Effector CD4-positive, alpha-beta T cell (primary cell): ENCODE data around the gene DOP1A.

ENCODE experiments used
- DNase-seq: peaks from one replicate; pipeline ENCODE4 v3.0.0-alpha.2; 2020
- total RNA-seq: gene quantifications from one replicate; lab custom pipeline; 2026; lab: John Stamatoyannopoulos, UW

Gene DOP1A
- total RNA-seq: 69.6 reads per million, percentile 75 among the genes with 10 or more reads in this experiment

GRCh38 chr6:83067448-83068439 is at the start of gene DOP1A:
Gene DOP1A (plus strand): TSS chr6:83067671. CDS start chr6:83096978, 29,307 bp downstream.
- peak; percentile 96 for DNase-seq

GRCh38 chr6:83019741-83020140 is 47.7 kb upstream of the DOP1A start:
- no peak for DNase-seq

- no peak for DNase-seq
Observed at GRCh38 chr6:83031689-83032088, 35.8 kb upstream of the DOP1A start.

- DNase-seq: no peak
Observed at GRCh38 chr6:83038246-83038645, 29.2 kb upstream of the DOP1A start.

DNA sequence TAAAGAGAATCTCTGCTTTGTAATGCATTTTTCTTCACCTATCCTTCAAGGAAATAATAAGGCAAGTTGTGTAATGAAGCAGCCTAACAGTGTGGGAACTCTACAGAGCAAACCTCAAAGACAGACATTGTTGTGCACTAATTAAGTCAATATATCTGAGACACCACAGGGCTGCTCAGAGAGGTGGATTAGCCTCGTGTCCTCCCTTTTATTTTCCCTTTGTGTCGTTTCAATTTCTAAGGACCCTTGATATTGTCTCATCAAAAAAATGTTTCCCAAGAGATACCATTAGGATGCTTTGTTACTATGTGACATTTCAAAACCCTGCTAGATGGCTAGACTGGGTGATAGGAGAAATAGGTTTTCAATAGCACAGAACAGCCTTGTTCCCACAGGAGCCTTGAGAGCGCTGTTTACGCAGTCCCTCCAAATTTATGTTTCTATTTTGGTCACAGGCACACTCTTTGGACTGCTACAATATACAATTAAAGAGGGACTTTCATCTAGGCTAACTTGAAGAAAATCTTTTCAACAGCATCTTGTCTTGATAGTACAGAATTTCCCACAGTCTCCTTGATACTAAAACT is 24.9 kb upstream of the DOP1A start:
- DNase-seq: no peak

DNA sequence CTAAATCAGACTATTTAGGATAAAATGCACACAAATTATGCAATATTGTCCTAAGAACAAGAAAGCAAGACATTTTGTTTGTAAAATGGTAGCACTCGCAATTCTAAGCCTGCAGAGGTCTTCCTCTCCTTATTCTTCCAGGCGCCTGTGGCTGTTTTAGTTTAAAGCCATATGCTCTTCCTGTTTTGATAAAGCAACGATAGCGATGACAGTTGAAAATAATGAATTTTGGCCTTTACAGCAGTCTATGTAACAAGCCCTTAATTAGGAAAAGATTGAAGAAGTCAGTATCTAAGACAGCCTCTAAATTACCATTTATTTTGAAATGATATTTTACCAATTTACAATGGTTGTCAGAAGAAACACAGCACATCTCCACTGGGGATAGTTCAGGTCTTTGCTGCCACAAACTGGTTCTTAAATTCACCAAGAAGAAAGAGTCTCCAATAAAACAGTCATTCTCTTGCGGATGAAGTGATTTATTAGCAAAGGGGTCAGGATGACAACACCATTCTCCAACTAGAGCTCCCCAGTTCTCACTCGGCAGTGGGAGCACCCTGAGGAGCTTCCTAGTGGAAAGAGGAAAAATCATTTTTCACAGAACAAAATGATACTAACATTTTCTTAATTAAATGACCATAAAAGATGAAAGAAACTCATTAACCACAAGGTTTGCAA is 23.2 kb upstream of the DOP1A start:
- no peak for DNase-seq

DNA sequence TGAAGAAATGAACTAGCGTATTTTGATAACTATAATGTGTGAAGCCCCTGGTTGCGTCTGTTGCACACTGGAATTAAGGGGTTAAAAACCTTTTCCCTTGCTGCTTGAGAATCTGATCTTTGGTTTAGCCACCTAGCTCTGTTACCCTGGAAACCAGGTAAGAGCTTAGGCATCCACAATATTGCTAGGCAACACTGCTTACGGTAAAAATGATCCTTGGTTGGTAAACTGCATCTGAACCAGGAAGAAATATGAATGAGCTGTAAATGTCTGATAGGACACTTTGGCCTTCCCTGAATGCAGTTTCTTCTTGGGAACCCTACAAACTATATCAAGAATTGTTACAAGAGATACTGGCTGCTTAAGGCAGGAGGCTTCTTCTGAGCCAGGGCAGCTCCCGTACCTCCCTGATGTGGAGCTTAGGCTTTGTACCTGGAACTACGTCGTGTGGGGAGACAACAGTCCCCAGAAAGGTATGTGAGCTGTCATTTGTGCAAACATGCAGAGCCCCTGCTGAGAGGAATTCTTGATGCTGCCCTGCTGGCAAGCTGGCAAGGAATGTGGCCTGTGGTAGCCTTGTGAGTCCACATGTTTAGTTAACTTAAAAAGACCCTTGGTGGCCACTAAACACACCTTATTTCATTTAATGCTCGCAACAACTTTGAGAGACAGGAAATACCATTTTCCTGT is 20.3 kb upstream of the DOP1A start:
- DNase-seq: no peak

- no peak for DNase-seq
Observed at GRCh38 chr6:83051377-83052172, 15.9 kb upstream of the DOP1A start.

GRCh38 chr6:83053678-83054077 is 13.8 kb upstream of the DOP1A start:
- DNase-seq: no peak

DNA sequence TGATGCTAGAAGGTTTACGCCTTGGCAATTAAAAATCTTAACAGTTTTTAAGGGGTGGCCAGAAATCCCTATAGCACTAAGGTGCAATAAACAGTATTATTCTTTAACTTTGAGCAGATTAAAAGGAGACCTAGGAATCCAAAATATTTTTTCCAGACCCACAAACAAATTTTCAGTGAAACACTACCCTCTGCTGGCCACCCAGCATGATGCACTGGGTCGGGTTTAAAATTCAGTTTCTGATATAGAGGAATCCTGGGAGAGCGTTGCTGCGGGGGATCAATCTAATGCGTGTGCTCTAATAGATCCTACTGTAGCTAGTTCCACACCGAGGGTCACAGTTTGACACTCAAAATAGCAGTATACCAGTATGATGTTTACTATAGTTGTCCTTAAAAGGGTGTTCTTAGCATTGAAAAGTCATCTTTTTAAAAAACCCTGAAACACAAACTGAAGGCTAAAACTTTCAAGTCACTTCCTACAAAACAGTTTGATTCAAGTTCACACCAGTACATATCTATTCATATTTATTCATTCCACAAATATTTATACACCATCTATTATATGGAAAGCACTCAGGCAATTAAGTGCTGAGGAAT is 12.0 kb upstream of the DOP1A start:
- peak; percentile 14 for DNase-seq

DNA sequence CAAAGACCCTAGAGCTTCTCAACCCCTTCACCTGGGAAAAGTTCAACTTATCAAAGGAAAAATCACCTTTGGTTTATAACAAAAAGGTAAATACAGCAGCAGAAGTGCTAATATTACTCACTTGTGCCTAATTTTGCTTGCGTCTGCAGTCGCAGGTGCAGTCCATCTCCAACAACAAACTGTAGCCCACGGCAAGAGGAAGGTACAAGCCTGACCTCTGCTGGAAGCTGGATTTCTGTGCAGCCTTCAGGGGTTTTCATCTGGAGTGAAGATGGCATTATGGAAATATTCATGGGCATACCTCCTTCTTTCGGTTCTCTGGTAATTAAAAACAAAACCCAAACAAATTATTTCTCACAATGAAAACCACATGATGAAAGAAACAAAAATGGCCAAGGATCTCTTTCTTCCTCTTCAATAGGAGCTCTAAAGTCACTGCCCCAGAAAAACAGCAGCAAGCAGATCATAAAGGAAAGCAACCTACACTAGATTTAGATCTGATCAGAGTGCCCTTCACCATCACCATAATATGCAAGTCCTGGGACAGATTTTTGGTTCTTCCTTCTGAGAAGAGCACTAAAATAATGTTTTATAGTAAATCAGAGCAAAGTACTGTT is 9.7 kb upstream of the DOP1A start:
- DNase-seq: no peak

DNA sequence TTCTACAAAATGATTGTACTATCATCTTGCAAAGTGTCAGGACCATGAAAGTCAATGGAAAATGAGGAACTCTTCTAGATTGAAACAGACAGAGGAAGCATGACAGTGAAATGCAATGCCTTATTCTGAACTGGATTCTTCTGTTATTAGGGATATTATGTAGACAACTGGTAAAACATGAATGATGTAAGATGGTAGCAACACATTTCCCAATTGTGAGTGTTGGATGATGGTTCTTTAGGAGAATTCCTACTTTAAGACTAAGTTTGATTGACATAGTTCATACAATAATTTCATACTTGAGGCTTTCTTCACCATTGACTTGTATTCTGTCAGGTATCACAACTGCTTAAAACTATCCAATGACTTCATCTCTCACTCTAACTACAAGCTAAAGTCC is 6.3 kb upstream of the DOP1A start:
- no peak for DNase-seq

GRCh38 chr6:83062225-83062624 is 5.2 kb upstream of the DOP1A start:
- no peak for DNase-seq

- peak; percentile 91 for DNase-seq
Observed at GRCh38 chr6:83065511-83066192, 1.8 kb upstream of the DOP1A start, which contains the start of gene UBE3D. Gene UBE3D (minus strand): TSS chr6:83065841. CDS start chr6:83065718, 123 bp downstream.

- no peak for DNase-seq
Observed at GRCh38 chr6:83068616-83069015, 1.1 kb downstream of the DOP1A start.

DNA sequence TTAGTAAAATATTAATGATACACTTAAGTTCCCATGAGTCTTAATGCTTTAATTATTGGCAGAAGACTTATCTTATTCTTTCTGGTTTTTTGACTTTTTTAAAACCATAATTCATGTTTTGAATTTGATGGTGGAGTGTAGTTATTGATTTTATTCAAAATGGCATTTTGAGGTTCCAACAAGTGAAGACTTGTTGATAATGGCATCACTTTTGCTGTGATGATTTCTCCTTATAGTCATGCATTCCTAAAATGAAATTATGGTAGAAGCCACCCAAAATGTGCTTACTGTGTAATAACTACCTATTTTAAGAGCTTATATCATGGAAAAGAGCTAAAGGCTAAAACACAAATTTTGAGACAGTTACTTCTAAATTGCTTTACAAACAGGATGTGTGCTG is 2.2 kb downstream of the DOP1A start:
- no peak for DNase-seq

GRCh38 chr6:83071023-83071422 is 3.6 kb downstream of the DOP1A start:
- no peak for DNase-seq

GRCh38 chr6:83071707-83072106 is 4.2 kb downstream of the DOP1A start:
- no peak for DNase-seq

GRCh38 chr6:83072726-83073125 is 5.3 kb downstream of the DOP1A start:
- no peak for DNase-seq

DNA sequence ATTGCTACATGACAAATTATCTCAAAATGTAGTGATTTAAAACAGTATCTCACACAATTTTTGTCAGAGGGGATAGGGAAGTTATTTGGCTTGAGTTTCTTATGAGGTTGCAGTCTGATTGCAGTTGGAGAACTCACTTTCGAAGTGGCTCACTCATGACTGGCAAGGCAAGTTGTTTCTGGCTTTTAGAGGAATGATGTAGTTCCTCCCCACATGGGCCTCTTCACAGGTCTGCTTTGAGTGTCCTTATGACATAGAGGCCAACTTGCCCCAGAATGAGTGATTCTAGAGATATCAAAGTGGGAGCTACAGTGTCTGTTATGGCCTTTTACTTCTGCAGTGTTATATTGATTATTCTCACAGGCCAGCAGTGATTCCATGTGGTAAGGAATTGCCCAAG is 6.1 kb downstream of the DOP1A start:
- DNase-seq: no peak
